DOHH2 (cell line): ENCODE measurements around the gene CNGA3.
"Not testable (repeated sequence)": the region's sequence is repeated elsewhere in the genome, so short reads cannot be mapped to it uniquely, and the experiment has no call there.

ENCODE experiments used
- H3F3A ChIP-seq: fragments of 200-600 bp; sonication (generic), shearing (Covaris generic); 2 replicates; pipeline ENCODE4 v1.6.0; 2016; ENCODE audit warnings: antibody characterized with exemption, mild to moderate bottlenecking; ENCODE audit not compliant: control insufficient read depth, insufficient read depth
- H3K27ac ChIP-seq: fragments of 200-600 bp; sonication (generic); 2 replicates; pipeline ENCODE4 v1.5.1; 2014; ENCODE audit warnings: low read depth, mild to moderate bottlenecking, low read length, moderate library complexity
- H3K27me3 ChIP-seq: fragments of 200-600 bp; sonication (generic); 2 replicates; pipeline ENCODE4 v1.6.1; 2014; ENCODE audit warnings: mild to moderate bottlenecking, low read length, mixed read lengths; ENCODE audit not compliant: control insufficient read depth
- H3K36me3 ChIP-seq: fragments of 200-600 bp; sonication (generic); 2 replicates; pipeline ENCODE4 v1.6.1; 2014; ENCODE audit warnings: mild to moderate bottlenecking, low read length, moderate library complexity, mixed read lengths; ENCODE audit not compliant: control insufficient read depth
- H3K4me1 ChIP-seq: fragments of 200-600 bp; sonication (generic); 2 replicates; pipeline ENCODE4 v1.6.1; 2014; ENCODE audit warnings: mild to moderate bottlenecking, low read length, mixed read lengths; ENCODE audit not compliant: control insufficient read depth
- H3K4me2 ChIP-seq: fragments of 200-600 bp; sonication (generic); 2 replicates; pipeline ENCODE4 v1.6.0; 2014; ENCODE audit warnings: mild to moderate bottlenecking, low read length, moderate library complexity
- H3K4me3 ChIP-seq: fragments of 200-600 bp; sonication (generic); 2 replicates; pipeline ENCODE4 v1.5.1; 2014; ENCODE audit warnings: mild to moderate bottlenecking, low read length, mixed read lengths
- H3K79me2 ChIP-seq: fragments of 200-600 bp; sonication (generic); 2 replicates; pipeline ENCODE4 v1.6.1; 2014; ENCODE audit warnings: mild to moderate bottlenecking, low read length, mixed read lengths; ENCODE audit not compliant: control insufficient read depth
- H3K9me2 ChIP-seq: fragments of 200-600 bp; sonication (generic); replicated peaks from 2 replicates; pipeline ENCODE4 v1.6.1; 2014; ENCODE audit warnings: mild to moderate bottlenecking, low read length, mixed read lengths; ENCODE audit not compliant: control insufficient read depth
- H3K9me3 ChIP-seq: fragments of 200-600 bp; sonication (generic); 2 replicates; pipeline ENCODE4 v1.6.1; 2014; ENCODE audit warnings: antibody characterized with exemption, low read length, mixed read lengths; ENCODE audit not compliant: control insufficient read depth, insufficient read depth
- H4K20me1 ChIP-seq: fragments of 200-600 bp; sonication (generic); 2 replicates; pipeline ENCODE4 v1.6.0; 2014; ENCODE audit warnings: low read depth, mild to moderate bottlenecking, antibody characterized with exemption, low read length, moderate library complexity; ENCODE audit not compliant: control insufficient read depth, insufficient read depth
- CTCF ChIP-seq: fragments of 200-600 bp; sonication (generic); IDR thresholded peaks from one replicate; pipeline ENCODE4 v1.5.1; 2014; ENCODE audit warnings: antibody characterized with exemption, mild to moderate bottlenecking, low read depth, low read length; ENCODE audit not compliant: poor library complexity, severe bottlenecking
- EZH2phosphoT487 ChIP-seq: fragments of 200-600 bp; sonication (generic); IDR thresholded peaks from 2 replicates; pipeline ENCODE4 v1.6.1; 2017; ENCODE audit warnings: borderline replicate concordance, mild to moderate bottlenecking, antibody characterized with exemption, low read length, moderate library complexity, mixed read lengths

The CNGA3 gene

GRCh38 chr2:98299211-98299905, 46.9 kb upstream of the CNGA3 start:
- H3F3A ChIP-seq = no peaks in the 10 kb centered on the region
- H3K27me3 ChIP-seq = peaks cover 5% of the 10 kb centered on the region; the same call in 1 of the 2 replicates
- no peaks in the 10 kb centered on the region for H3K9me2 ChIP-seq
- H3K4me2 ChIP-seq = no peak overlapping the region
- no peaks in the 10 kb centered on the region for H3K4me1 ChIP-seq
- H3K36me3 ChIP-seq = no peaks in the 10 kb centered on the region
- TF ChIP-seq CTCF (no peak), EZH2phosphoT487 (no peak)
- H3K27ac ChIP-seq = no peak overlapping the region
- H4K20me1 ChIP-seq = no peaks in the 10 kb centered on the region
- H3K9me3 ChIP-seq = no peaks in the 10 kb centered on the region
- H3K4me3 ChIP-seq = no peak overlapping the region
- no peaks in the 10 kb centered on the region for H3K79me2 ChIP-seq

- Histone ChIP-seq H3K36me3 (no peaks in the 10 kb centered on the region), H3F3A (no peaks in the 10 kb centered on the region), H3K79me2 (no peaks in the 10 kb centered on the region), H3K4me3 (no peak overlapping the region), H4K20me1 (no peaks in the 10 kb centered on the region), H3K27me3 (peaks cover 5% of the 10 kb centered on the region; the same call in 1 of the 2 replicates), H3K9me2 (no peaks in the 10 kb centered on the region), H3K27ac (no peak overlapping the region), H3K9me3 (no peaks in the 10 kb centered on the region), H3K4me2 (no peak overlapping the region), H3K4me1 (no peaks in the 10 kb centered on the region)
- TF ChIP-seq CTCF (no peak), EZH2phosphoT487 (no peak)
Measured at GRCh38 chr2:98300141-98300874, 45.9 kb upstream of the CNGA3 start.

GRCh38 chr2:98301469-98301868, 44.8 kb upstream of the CNGA3 start:
- H4K20me1 ChIP-seq = no peaks in the 10 kb centered on the region
- H3K9me2 ChIP-seq = no peaks in the 10 kb centered on the region
- H3K36me3 ChIP-seq = no peaks in the 10 kb centered on the region
- peaks cover 5% of the 10 kb centered on the region; the same call in 1 of the 2 replicates for H3K27me3 ChIP-seq
- no peak overlapping the region for H3K4me2 ChIP-seq
- TF ChIP-seq CTCF = no peak
- TF ChIP-seq EZH2phosphoT487 = no peak
- H3K4me3 ChIP-seq = no peak overlapping the region
- H3K9me3 ChIP-seq = no peaks in the 10 kb centered on the region
- no peaks in the 10 kb centered on the region for H3K4me1 ChIP-seq
- H3F3A ChIP-seq = no peaks in the 10 kb centered on the region
- H3K79me2 ChIP-seq = no peaks in the 10 kb centered on the region
- H3K27ac ChIP-seq = no peak overlapping the region

GRCh38 chr2:98307131-98307696, 39.0 kb upstream of the CNGA3 start:
- H3K27ac ChIP-seq, H4K20me1 ChIP-seq, H3K36me3 ChIP-seq, H3F3A ChIP-seq, H3K27me3 ChIP-seq, H3K9me3 ChIP-seq, H3K4me1 ChIP-seq, H3K4me2 ChIP-seq, H3K9me2 ChIP-seq, H3K4me3 ChIP-seq, H3K79me2 ChIP-seq: not testable (repeated sequence)
